PC-3 (cell line): ENCODE results near the gene BIK. TPM values are rescaled to one million over a fixed set of nuclear protein-coding genes. Genes with fewer than 3 reads are reported as not detected.
"Not testable (repeated sequence)": the region's sequence is repeated elsewhere in the genome, so short reads cannot be mapped to it uniquely, and the experiment has no call there.

Experiments used
- ATAC-seq: fragments of 200-7000 bp; cut with Tn5 transposase; 2 replicates; pipeline ENCODE4 v1.9.1; 2020; ENCODE audit warnings: mild to moderate bottlenecking, moderate library complexity
- BruUV-seq: library from RNA; stranded (reverse); fragments of 400-500 nt; replicated peaks from 2 replicates; lab custom pipeline; 2021; lab: Mats Ljungman, UMichigan
- CTCF ChIA-PET: fragments of 300-600 bp; sonication (Branson Sonifier 250); formaldehyde crosslinking; loops from one replicate; lab custom pipeline; 2022; ENCODE audit warnings: antibody characterized with exemption; lab: Charles Lee
- POLR2A ChIA-PET: fragments of 300-600 bp; sonication (Branson Sonifier 250); formaldehyde crosslinking; loops from one replicate; lab custom pipeline; 2022; ENCODE audit warnings: antibody characterized with exemption; ENCODE audit not compliant: unreplicated experiment; lab: Charles Lee
- DNase-seq: peaks from one replicate; pipeline ENCODE4 v3.0.0-alpha.2; 2015
- H2AFZ ChIP-seq: fragments of 300-600 bp; sonication (generic); 2 replicates; pipeline ENCODE4 v1.6.0; 2016; ENCODE audit warnings: antibody characterized with exemption, low read length
- H3F3A ChIP-seq: fragments of 300-600 bp; sonication (generic); one replicate; pipeline ENCODE4 v1.6.0; 2017; ENCODE audit warnings: antibody characterized with exemption, low read length, control low read depth, mild to moderate bottlenecking; ENCODE audit not compliant: unreplicated experiment
- H3K27ac ChIP-seq: fragments of 300-600 bp; sonication (generic); 2 replicates; pipeline ENCODE4 v1.5.1; 2016; ENCODE audit warnings: mild to moderate bottlenecking, low read length
- H3K27me3 ChIP-seq: fragments of 300-600 bp; sonication (generic); 2 replicates; pipeline ENCODE4 v1.6.1; 2016; ENCODE audit warnings: low read length, mixed read lengths
- H3K36me3 ChIP-seq: fragments of 300-600 bp; sonication (generic); 2 replicates; pipeline ENCODE4 v1.6.1; 2016; ENCODE audit warnings: low read depth, mixed run types, low read length, mixed read lengths
- H3K4me1 ChIP-seq: fragments of 300-600 bp; sonication (generic); 2 replicates; pipeline ENCODE4 v1.5.1; 2016; ENCODE audit warnings: low read length; ENCODE audit not compliant: insufficient read depth
- H3K4me2 ChIP-seq: fragments of 300-600 bp; sonication (generic); 2 replicates; pipeline ENCODE4 v1.6.0; 2016; ENCODE audit warnings: low read length
- H3K4me3 ChIP-seq: fragments of 300-600 bp; sonication (generic); 2 replicates; pipeline ENCODE4 v1.5.1; 2016; ENCODE audit warnings: mild to moderate bottlenecking, low read length, mixed read lengths
- H3K79me2 ChIP-seq: fragments of 300-600 bp; sonication (generic); 2 replicates; pipeline ENCODE4 v1.6.1; 2017; ENCODE audit warnings: low read length, mixed read lengths
- H3K9ac ChIP-seq: fragments of 300-600 bp; sonication (generic); 2 replicates; pipeline ENCODE4 v1.6.0; 2016; ENCODE audit warnings: mild to moderate bottlenecking, low read length
- H3K9me2 ChIP-seq: fragments of 300-600 bp; sonication (generic); replicated peaks from 2 replicates; pipeline ENCODE4 v1.6.1; 2016; ENCODE audit warnings: mixed run types, low read length, mixed read lengths
- H3K9me3 ChIP-seq: fragments of 300-600 bp; sonication (generic); 2 replicates; pipeline ENCODE4 v1.6.1; 2016; ENCODE audit warnings: low read length, mixed read lengths
- H4K20me1 ChIP-seq: fragments of 300-600 bp; sonication (generic); 2 replicates; pipeline ENCODE4 v1.6.1; 2016; ENCODE audit warnings: low read length, mixed read lengths
- EZH2 ChIP-seq: fragments of 300-600 bp; sonication (generic); IDR thresholded peaks from one replicate; pipeline ENCODE4 v1.6.1; 2017; ENCODE audit warnings: antibody characterized with exemption, mild to moderate bottlenecking, low read length; ENCODE audit not compliant: unreplicated experiment
- EZH2phosphoT487 ChIP-seq: fragments of 300-600 bp; sonication (generic); IDR thresholded peaks from 2 replicates; pipeline ENCODE4 v1.6.1; 2018; ENCODE audit warnings: mild to moderate bottlenecking, antibody characterized with exemption, low read length, borderline replicate concordance
- intact Hi-C: fragments of 100-400 bp; cut with micrococcal nuclease; formaldehyde crosslinking; loops from 2 replicates; pipeline ENCODE4 v1.9.0; 2023
- total RNA-seq: library from RNA; depleted of rRNA; stranded (reverse); fragments of >200 nt; gene quantifications from 2 replicates; pipeline ENCODE4 v1.2.3, GENCODE V29; 2014
- TF ChIP-seq, protein P1 (sequence below): fragments of 300-600 bp; sonication (generic); conservative IDR thresholded peaks from 2 replicates; pipeline ENCODE4 v1.5.1; 2017; ENCODE audit warnings: antibody characterized with exemption, low read depth, mild to moderate bottlenecking, low read length

BIK gene
- total RNA-seq, 1 experiment from 2014 or later = 24.6 TPM

DNA sequence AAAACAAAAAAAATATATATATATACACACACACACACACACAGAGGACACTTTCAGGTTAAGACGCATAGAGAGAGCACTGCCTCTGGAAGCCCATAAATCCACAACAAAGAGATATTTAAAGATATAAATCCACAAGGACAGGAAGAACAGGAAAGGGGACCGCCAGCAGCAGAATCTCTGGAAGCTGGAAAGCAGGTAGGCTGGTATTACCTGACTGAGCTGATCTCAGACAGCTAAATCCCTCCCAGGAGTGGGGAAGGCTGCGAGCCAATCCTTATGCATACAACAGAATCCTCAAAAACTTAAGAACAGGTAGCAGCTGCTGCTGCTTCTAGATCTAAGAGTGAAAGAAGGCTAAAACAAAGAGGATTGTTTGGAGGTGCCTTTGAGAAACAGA, 34.4 kb downstream of the BIK start:
- peaks cover 8% of the 10 kb centered on the region; the same call in 1 of the 2 replicates for H3K36me3 ChIP-seq
- H3F3A ChIP-seq = no peaks in the 10 kb centered on the region
- DNase-seq = peak; percentile 22
- H3K9me3 ChIP-seq = no peaks in the 10 kb centered on the region
- H2AFZ ChIP-seq = no peak overlapping the region
- H3K4me2 ChIP-seq = no peak overlapping the region
- H3K9ac ChIP-seq = no peak overlapping the region
- no TSS peak for BruUV-seq
- peaks cover 9% of the 10 kb centered on the region for H3K4me1 ChIP-seq
- TF ChIP-seq, protein P1, sequence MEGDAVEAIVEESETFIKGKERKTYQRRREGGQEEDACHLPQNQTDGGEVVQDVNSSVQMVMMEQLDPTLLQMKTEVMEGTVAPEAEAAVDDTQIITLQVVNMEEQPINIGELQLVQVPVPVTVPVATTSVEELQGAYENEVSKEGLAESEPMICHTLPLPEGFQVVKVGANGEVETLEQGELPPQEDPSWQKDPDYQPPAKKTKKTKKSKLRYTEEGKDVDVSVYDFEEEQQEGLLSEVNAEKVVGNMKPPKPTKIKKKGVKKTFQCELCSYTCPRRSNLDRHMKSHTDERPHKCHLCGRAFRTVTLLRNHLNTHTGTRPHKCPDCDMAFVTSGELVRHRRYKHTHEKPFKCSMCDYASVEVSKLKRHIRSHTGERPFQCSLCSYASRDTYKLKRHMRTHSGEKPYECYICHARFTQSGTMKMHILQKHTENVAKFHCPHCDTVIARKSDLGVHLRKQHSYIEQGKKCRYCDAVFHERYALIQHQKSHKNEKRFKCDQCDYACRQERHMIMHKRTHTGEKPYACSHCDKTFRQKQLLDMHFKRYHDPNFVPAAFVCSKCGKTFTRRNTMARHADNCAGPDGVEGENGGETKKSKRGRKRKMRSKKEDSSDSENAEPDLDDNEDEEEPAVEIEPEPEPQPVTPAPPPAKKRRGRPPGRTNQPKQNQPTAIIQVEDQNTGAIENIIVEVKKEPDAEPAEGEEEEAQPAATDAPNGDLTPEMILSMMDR = no peak
- TF ChIP-seq EZH2 = no peak
- H3K79me2 ChIP-seq = peaks cover 30% of the 10 kb centered on the region
- no peaks in the 10 kb centered on the region for H3K27me3 ChIP-seq
- intact Hi-C loops = no loop called here
- no peak overlapping the region for H3K27ac ChIP-seq
- no peak overlapping the region for H3K4me3 ChIP-seq
- CTCF ChIA-PET = no interaction called here
- ATAC-seq = no peak
- POLR2A ChIA-PET = no interaction called here
- no peaks in the 10 kb centered on the region for H4K20me1 ChIP-seq
- H3K9me2 ChIP-seq = no peaks in the 10 kb centered on the region

DNA sequence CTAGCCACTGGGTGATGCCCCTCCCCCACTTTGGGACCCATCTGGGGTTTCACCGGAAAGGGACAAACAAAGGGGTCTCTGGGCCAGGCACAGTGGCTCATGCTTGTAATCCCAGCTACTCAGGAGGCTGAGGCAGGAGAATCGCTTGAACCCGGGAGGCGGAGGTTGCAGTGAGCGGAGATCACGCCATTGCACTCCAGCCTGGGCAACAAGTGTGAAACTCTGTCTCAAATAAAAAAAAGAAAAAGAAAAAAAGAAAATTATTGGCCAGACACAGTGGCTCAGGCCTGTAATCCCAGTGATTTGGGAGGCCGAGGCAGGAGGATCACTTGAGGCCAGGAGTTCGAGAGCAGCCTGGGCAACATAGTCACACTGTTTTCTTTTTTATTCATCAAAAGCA, 34.8 kb downstream of the BIK start:
- POLR2A ChIA-PET, H3K4me2 ChIP-seq, intact Hi-C loops, H2AFZ ChIP-seq, CTCF ChIA-PET, H3K36me3 ChIP-seq, H3K9ac ChIP-seq, BruUV-seq, H3K9me2 ChIP-seq, H3K4me3 ChIP-seq, H3K4me1 ChIP-seq, H3K27me3 ChIP-seq, H3F3A ChIP-seq, DNase-seq, H3K9me3 ChIP-seq, ATAC-seq, H4K20me1 ChIP-seq, H3K27ac ChIP-seq: not testable (repeated sequence)
- H3K79me2 ChIP-seq = peaks cover 26% of the 10 kb centered on the region

DNA sequence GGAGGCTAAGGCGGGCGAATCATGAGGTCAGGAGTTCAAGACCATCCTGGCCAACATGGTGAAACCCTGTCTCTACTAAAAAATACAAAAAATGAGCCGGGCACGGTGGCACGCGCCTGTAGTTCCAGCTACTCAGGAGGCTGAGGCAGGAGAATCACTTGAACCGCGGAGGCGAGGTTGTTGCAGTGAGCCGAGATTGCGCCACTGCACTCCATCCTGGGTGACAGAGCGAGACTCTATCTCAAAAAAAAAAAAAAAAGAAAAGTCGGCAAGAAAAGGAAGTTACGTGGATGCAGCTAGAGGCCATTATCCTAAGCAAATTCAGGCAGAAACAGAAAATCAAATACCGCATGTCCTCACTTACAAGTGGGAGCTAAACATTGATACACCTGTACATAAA, 35.8 kb downstream of the BIK start:
- H3F3A ChIP-seq, H3K9me2 ChIP-seq, H4K20me1 ChIP-seq, intact Hi-C loops, H3K27ac ChIP-seq, BruUV-seq, H3K9me3 ChIP-seq, H3K27me3 ChIP-seq, POLR2A ChIA-PET, H3K36me3 ChIP-seq, H3K4me2 ChIP-seq, ATAC-seq, CTCF ChIA-PET, DNase-seq, H3K4me1 ChIP-seq, H3K9ac ChIP-seq, H2AFZ ChIP-seq, H3K4me3 ChIP-seq: not testable (repeated sequence)
- peaks cover 16% of the 10 kb centered on the region for H3K79me2 ChIP-seq

DNA sequence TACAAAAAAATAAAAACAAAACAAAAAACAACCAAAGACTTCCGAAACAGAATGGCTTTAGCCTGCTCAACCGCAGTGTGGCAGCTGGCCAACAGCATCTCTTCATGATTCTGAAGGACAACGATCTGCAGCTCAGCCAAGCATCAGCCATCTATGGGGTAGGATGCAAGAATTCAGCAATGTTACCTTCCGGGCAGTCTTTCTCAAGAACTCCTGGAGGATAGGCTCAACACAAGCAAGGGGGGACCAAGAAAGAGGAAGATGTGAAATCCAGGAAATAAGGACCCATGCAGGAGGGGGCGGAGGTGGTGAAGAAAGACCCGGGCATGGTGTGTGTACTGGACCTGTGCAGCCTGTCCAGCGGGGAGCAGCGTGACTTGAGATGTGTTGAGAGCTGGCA, 37.3 kb downstream of the BIK start:
- TF ChIP-seq EZH2phosphoT487 (no peak), EZH2 (no peak)
- TF ChIP-seq, protein P1 = no peak
- Histone ChIP-seq H3K4me3 (no peak overlapping the region), H4K20me1 (no peaks in the 10 kb centered on the region), H3K79me2 (peaks cover 17% of the 10 kb centered on the region), H3K27me3 (no peaks in the 10 kb centered on the region), H3K9me3 (no peaks in the 10 kb centered on the region), H3K36me3 (no peaks in the 10 kb centered on the region), H3K4me1 (peaks cover 7% of the 10 kb centered on the region), H3K9ac (no peak overlapping the region), H3K9me2 (no peaks in the 10 kb centered on the region), H3K27ac (no peak overlapping the region), H2AFZ (no peak overlapping the region), H3F3A (no peaks in the 10 kb centered on the region), H3K4me2 (no peak overlapping the region)
- BruUV-seq = no TSS peak
- DNase-seq = no peak
- ATAC-seq = no peak
- intact Hi-C loops = no loop called here
- ChIA-PET CTCF (no interaction called here), POLR2A (no interaction called here)
